ENCODE data around the gene CDKN2B-AS1. TPM values are rescaled to one million over a fixed set of nuclear protein-coding genes. Genes with fewer than 3 reads are reported as not detected.

The CDKN2B-AS1 gene
- total and polyA plus RNA-seq, 2 experiments from 2014 or later: 0.14 TPM; not detected in 1

DNA sequence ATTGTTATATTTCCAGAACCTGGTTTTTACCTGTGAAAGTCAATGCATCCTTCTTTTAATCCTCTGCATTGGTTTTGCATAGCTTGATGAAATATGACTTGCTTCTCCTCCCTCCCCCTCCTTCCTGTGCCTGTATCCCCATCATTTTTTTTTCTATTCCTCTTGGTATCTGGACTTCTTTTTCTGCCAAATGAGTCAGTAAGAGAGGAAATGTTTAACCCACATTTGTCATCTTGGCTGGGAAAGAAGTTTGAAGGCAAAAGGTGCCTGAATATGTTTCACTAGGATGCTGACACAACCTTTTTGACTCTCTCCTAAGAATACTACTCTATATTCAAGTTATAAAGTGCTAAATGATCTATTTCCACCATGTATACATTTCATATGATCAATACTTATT lies 50.0 kb downstream of the CDKN2B-AS1 start (continued):
- TF ChIP-seq, protein P1, sequence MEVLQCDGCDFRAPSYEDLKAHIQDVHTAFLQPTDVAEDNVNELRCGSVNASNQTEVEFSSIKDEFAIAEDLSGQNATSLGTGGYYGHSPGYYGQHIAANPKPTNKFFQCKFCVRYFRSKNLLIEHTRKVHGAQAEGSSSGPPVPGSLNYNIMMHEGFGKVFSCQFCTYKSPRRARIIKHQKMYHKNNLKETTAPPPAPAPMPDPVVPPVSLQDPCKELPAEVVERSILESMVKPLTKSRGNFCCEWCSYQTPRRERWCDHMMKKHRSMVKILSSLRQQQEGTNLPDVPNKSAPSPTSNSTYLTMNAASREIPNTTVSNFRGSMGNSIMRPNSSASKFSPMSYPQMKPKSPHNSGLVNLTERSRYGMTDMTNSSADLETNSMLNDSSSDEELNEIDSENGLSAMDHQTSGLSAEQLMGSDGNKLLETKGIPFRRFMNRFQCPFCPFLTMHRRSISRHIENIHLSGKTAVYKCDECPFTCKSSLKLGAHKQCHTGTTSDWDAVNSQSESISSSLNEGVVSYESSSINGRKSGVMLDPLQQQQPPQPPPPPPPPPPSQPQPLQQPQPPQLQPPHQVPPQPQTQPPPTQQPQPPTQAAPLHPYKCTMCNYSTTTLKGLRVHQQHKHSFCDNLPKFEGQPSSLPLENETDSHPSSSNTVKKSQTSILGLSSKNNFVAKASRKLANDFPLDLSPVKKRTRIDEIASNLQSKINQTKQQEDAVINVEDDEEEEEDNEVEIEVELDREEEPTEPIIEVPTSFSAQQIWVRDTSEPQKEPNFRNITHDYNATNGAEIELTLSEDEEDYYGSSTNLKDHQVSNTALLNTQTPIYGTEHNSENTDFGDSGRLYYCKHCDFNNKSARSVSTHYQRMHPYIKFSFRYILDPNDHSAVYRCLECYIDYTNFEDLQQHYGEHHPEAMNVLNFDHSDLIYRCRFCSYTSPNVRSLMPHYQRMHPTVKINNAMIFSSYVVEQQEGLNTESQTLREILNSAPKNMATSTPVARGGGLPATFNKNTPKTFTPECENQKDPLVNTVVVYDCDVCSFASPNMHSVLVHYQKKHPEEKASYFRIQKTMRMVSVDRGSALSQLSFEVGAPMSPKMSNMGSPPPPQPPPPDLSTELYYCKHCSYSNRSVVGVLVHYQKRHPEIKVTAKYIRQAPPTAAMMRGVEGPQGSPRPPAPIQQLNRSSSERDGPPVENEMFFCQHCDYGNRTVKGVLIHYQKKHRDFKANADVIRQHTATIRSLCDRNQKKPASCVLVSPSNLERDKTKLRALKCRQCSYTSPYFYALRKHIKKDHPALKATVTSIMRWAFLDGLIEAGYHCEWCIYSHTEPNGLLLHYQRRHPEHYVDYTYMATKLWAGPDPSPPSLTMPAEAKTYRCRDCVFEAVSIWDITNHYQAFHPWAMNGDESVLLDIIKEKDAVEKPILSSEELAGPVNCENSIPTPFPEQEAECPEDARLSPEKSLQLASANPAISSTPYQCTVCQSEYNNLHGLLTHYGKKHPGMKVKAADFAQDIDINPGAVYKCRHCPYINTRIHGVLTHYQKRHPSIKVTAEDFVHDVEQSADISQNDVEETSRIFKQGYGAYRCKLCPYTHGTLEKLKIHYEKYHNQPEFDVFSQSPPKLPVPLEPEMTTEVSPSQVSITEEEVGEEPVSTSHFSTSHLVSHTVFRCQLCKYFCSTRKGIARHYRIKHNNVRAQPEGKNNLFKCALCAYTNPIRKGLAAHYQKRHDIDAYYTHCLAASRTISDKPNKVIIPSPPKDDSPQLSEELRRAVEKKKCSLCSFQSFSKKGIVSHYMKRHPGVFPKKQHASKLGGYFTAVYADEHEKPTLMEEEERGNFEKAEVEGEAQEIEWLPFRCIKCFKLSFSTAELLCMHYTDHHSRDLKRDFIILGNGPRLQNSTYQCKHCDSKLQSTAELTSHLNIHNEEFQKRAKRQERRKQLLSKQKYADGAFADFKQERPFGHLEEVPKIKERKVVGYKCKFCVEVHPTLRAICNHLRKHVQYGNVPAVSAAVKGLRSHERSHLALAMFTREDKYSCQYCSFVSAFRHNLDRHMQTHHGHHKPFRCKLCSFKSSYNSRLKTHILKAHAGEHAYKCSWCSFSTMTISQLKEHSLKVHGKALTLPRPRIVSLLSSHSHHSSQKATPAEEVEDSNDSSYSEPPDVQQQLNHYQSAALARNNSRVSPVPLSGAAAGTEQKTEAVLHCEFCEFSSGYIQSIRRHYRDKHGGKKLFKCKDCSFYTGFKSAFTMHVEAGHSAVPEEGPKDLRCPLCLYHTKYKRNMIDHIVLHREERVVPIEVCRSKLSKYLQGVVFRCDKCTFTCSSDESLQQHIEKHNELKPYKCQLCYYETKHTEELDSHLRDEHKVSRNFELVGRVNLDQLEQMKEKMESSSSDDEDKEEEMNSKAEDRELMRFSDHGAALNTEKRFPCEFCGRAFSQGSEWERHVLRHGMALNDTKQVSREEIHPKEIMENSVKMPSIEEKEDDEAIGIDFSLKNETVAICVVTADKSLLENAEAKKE (CRISPR knock-in tag; IDR thresholded peaks at IDR 0.05): no peak
- TF ChIP-seq NANOG (IDR thresholded peaks at IDR 0.05; ENCODE audit: borderline replicate concordance) (no peak), ZNF331 (CRISPR knock-in tag; IDR thresholded peaks at IDR 0.05; ENCODE audit: low read depth) (no peak), POLR2AphosphoS5 (IDR thresholded peaks at IDR 0.05; ENCODE audit: low read depth) (no peak), ZNF114 (CRISPR knock-in tag; IDR thresholded peaks at IDR 0.05) (no peak)

DNA sequence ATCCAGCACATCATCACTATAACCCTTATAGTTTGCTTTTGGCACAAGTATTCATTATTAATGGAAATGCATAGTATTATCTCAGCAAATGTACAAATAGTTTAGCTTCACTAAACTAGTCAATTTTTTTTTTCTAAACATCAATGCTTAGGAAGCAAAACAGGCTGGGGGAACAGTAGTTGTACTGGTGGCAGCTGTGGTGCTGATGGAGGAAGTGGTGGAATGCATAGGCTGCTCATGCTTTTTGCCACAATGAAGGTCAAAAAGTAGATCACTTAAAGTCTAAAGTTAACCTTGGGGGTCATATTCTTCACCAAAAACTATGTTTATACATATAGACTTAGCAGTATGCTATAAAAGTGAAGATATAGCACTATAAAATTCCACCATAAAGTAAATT lies 50.8 kb downstream of the CDKN2B-AS1 start:
- no peaks in the 10 kb centered on the region for H3K9me2 ChIP-seq (ENCODE audit: insufficient read depth)
- no peak overlapping the region for H3K27ac ChIP-seq (ENCODE audit: low read depth)
- H3K27me3 Mint-ChIP-seq (ENCODE audit: insufficient read depth, low read depth, poor library complexity): no peaks in the 10 kb centered on the region

More for the DNA sequence above, 50.8 kb downstream of the CDKN2B-AS1 start:
- DNase-seq (ENCODE audit: low spot score) (no peak), ATAC-seq (no peak)
- H3K4me3 Mint-ChIP-seq: no peak overlapping the region
- Histone ChIP-seq H3F3A (replicated peaks; ENCODE audit: low read depth) (no peaks in the 10 kb centered on the region), H3K27me3 (ENCODE audit: insufficient read depth) (no peaks in the 10 kb centered on the region), H3K4me2 (no peak overlapping the region), H2AFZ (no peak overlapping the region), H4K20me1 (replicated peaks; ENCODE audit: insufficient read depth) (no peaks in the 10 kb centered on the region), H3K36me3 (ENCODE audit: insufficient read depth) (no peaks in the 10 kb centered on the region), H3K4me3 (no peak overlapping the region), H3K4me1 (ENCODE audit: insufficient read depth) (no peaks in the 10 kb centered on the region), H3K79me2 (replicated peaks; ENCODE audit: insufficient read depth) (no peaks in the 10 kb centered on the region)
- TF ChIP-seq NANOG (IDR thresholded peaks at IDR 0.05; ENCODE audit: borderline replicate concordance) (no peak), CREB1 (CRISPR knock-in tag; IDR thresholded peaks at IDR 0.05; ENCODE audit: low read depth) (no peak), JUNB (IDR thresholded peaks at IDR 0.05; ENCODE audit: unreplicated experiment) (no peak), ZNF114 (CRISPR knock-in tag; IDR thresholded peaks at IDR 0.05) (no peak)
- TF ChIP-seq, protein P2, sequence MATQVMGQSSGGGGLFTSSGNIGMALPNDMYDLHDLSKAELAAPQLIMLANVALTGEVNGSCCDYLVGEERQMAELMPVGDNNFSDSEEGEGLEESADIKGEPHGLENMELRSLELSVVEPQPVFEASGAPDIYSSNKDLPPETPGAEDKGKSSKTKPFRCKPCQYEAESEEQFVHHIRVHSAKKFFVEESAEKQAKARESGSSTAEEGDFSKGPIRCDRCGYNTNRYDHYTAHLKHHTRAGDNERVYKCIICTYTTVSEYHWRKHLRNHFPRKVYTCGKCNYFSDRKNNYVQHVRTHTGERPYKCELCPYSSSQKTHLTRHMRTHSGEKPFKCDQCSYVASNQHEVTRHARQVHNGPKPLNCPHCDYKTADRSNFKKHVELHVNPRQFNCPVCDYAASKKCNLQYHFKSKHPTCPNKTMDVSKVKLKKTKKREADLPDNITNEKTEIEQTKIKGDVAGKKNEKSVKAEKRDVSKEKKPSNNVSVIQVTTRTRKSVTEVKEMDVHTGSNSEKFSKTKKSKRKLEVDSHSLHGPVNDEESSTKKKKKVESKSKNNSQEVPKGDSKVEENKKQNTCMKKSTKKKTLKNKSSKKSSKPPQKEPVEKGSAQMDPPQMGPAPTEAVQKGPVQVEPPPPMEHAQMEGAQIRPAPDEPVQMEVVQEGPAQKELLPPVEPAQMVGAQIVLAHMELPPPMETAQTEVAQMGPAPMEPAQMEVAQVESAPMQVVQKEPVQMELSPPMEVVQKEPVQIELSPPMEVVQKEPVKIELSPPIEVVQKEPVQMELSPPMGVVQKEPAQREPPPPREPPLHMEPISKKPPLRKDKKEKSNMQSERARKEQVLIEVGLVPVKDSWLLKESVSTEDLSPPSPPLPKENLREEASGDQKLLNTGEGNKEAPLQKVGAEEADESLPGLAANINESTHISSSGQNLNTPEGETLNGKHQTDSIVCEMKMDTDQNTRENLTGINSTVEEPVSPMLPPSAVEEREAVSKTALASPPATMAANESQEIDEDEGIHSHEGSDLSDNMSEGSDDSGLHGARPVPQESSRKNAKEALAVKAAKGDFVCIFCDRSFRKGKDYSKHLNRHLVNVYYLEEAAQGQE (IDR thresholded peaks at IDR 0.05; ENCODE audit: unreplicated experiment): no peak
- TF ChIP-seq, protein P3, sequence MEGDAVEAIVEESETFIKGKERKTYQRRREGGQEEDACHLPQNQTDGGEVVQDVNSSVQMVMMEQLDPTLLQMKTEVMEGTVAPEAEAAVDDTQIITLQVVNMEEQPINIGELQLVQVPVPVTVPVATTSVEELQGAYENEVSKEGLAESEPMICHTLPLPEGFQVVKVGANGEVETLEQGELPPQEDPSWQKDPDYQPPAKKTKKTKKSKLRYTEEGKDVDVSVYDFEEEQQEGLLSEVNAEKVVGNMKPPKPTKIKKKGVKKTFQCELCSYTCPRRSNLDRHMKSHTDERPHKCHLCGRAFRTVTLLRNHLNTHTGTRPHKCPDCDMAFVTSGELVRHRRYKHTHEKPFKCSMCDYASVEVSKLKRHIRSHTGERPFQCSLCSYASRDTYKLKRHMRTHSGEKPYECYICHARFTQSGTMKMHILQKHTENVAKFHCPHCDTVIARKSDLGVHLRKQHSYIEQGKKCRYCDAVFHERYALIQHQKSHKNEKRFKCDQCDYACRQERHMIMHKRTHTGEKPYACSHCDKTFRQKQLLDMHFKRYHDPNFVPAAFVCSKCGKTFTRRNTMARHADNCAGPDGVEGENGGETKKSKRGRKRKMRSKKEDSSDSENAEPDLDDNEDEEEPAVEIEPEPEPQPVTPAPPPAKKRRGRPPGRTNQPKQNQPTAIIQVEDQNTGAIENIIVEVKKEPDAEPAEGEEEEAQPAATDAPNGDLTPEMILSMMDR (conservative IDR thresholded peaks at IDR 0.05; ENCODE audit: low read depth in 2 of 2): no peak
- no peak overlapping the region for H3K27ac Mint-ChIP-seq
- H3K4me1 Mint-ChIP-seq: no peaks in the 10 kb centered on the region; the same call in 2 of the 3 replicates
- H3K36me3 Mint-ChIP-seq (ENCODE audit: low read depth): no peaks in the 10 kb centered on the region
- no peaks in the 10 kb centered on the region for H3K9me3 Mint-ChIP-seq

All from GM23338 (cell line).